H1 (cell line): ENCODE data around the gene CAP2. TPM values are rescaled to one million over a fixed set of nuclear protein-coding genes. Genes with fewer than 3 reads are reported as not detected.

Experiments used
- CTCF ChIA-PET: fragments of 300-600 bp; sonication (Branson Sonifier 250); formaldehyde crosslinking; loops from one replicate; lab custom pipeline; 2021; ENCODE audit not compliant: partially characterized antibody; lab: Charles Lee
- POLR2A ChIA-PET: fragments of 300-600 bp; sonication (Branson Sonifier 250); formaldehyde crosslinking; loops from one replicate; lab custom pipeline; 2021; ENCODE audit warnings: inconsistent platforms; ENCODE audit not compliant: partially characterized antibody; lab: Charles Lee
- DNase-seq, 2 experiments: peaks; one replicate each; pipeline versions ENCODE4 v3.0.0 to v3.0.0-alpha.2; 2010 to 2022; ENCODE audit warnings: low spot score in 2 of 2, low read depth in 1 of 2, mixed read lengths in 1 of 2
- FAIRE-seq: peaks from 2 replicates; lab custom pipeline; 2011; peaks lifted over from hg19 to GRCh38; lab: Jason Lieb, UNC
- H2AFZ ChIP-seq: 2 replicates; pipeline ENCODE4 v1.8.1; 2012; ENCODE audit warnings: low read length, inconsistent platforms
- H2AK5ac ChIP-seq: 2 replicates; pipeline ENCODE4 v1.6.1; 2013; ENCODE audit warnings: low read depth, low read length
- H2BK120ac ChIP-seq: replicated peaks from 2 replicates; pipeline ENCODE3; 2013; ENCODE audit warnings: low read depth, low read length, inconsistent platforms
- H2BK12ac ChIP-seq: 2 replicates; pipeline ENCODE4 v1.6.1; 2013; ENCODE audit warnings: low read depth, low read length
- H2BK15ac ChIP-seq: 2 replicates; pipeline ENCODE4 v1.6.1; 2013; ENCODE audit warnings: low read length
- H2BK20ac ChIP-seq: 2 replicates; pipeline ENCODE4 v1.6.1; 2013; ENCODE audit warnings: low read length
- H2BK5ac ChIP-seq: 2 replicates; pipeline ENCODE4 v1.6.1; 2013; ENCODE audit warnings: low read depth, low read length
- H3K14ac ChIP-seq: 2 replicates; pipeline ENCODE4 v1.6.1; 2013; ENCODE audit warnings: inconsistent platforms; ENCODE audit not compliant: insufficient read length
- H3K18ac ChIP-seq: 2 replicates; pipeline ENCODE4 v1.6.1; 2013; ENCODE audit warnings: low read length; ENCODE audit errors: extremely low read depth
- H3K23ac ChIP-seq: 2 replicates; pipeline ENCODE4 v1.6.1; 2013; ENCODE audit warnings: inconsistent platforms; ENCODE audit not compliant: insufficient read length
- H3K23me2 ChIP-seq: 2 replicates; pipeline ENCODE4 v1.6.1; 2013; ENCODE audit warnings: low read depth, low read length
- H3K27ac ChIP-seq: 2 replicates; pipeline ENCODE4 v1.6.1; 2011; ENCODE audit warnings: low read depth, low read length, inconsistent platforms
- H3K27me3 ChIP-seq, 4 experiments: replicated peaks in 1 of 4; 1 replicate in 1 of 4; 2 replicates in 3 of 4; pipeline versions ENCODE4 v1.6.1 to v1.8.1; 2011 to 2013; ENCODE audit warnings: low read length in 3 of 4, mild to moderate bottlenecking in 3 of 4, inconsistent platforms in 2 of 4, mixed read lengths in 2 of 4, moderate library complexity in 1 of 4; ENCODE audit not compliant: control insufficient read depth in 3 of 4, insufficient read depth in 3 of 4; ENCODE audit errors: extremely low read depth in 1 of 4
- H3K36me3 ChIP-seq, 4 experiments: 2 replicates each; pipeline versions ENCODE4 v1.6.1 to v1.8.1; 2011 to 2013; ENCODE audit warnings: mild to moderate bottlenecking in 4 of 4, low read length in 3 of 4, moderate library complexity in 2 of 4, control low read depth in 1 of 4, inconsistent platforms in 1 of 4; ENCODE audit not compliant: insufficient read depth in 4 of 4, control insufficient read depth in 2 of 4
- H3K4ac ChIP-seq: replicated peaks from 2 replicates; pipeline ENCODE3; 2013; ENCODE audit warnings: low read length, low read depth, mixed read lengths, inconsistent platforms; ENCODE audit not compliant: insufficient read length
- H3K4me1 ChIP-seq, 4 experiments: replicated peaks in 1 of 4; 1 replicate in 1 of 4; 2 replicates in 3 of 4; pipeline versions ENCODE4 v1.6.1 to v1.8.1; 2011 to 2013; ENCODE audit warnings: low read length in 3 of 4, inconsistent platforms in 2 of 4, mixed read lengths in 1 of 4; ENCODE audit not compliant: insufficient read depth in 4 of 4, control insufficient read depth in 3 of 4
- H3K4me2 ChIP-seq, 2 experiments: 2 replicates each; pipeline versions ENCODE4 v1.6.1 to v1.8.1; 2011 to 2013; ENCODE audit warnings: low read depth in 2 of 2, low read length in 2 of 2, control low read depth in 1 of 2, inconsistent platforms in 1 of 2, mild to moderate bottlenecking in 1 of 2; ENCODE audit not compliant: insufficient read depth in 1 of 2
- H3K4me3 ChIP-seq, 4 experiments: fragments of 200-600, 300-600 bp in 1 of 4; sonication (generic), shearing (Covaris generic), sonication (Bioruptor Twin) in 1 of 4; 2 replicates each; pipeline versions ENCODE4 v1.5.1 to v1.8.1; 2011 to 2016; ENCODE audit warnings: low read length in 4 of 4, low read depth in 3 of 4, control low read depth in 2 of 4, inconsistent platforms in 2 of 4, mild to moderate bottlenecking in 2 of 4, mixed read lengths in 1 of 4, moderate library complexity in 1 of 4; ENCODE audit not compliant: insufficient read depth in 2 of 4; ENCODE audit errors: extremely low read depth in 1 of 4
- H3K56ac ChIP-seq: replicated peaks from 2 replicates; pipeline ENCODE3; 2013; ENCODE audit warnings: low read depth, mild to moderate bottlenecking, mixed read lengths, low read length, inconsistent platforms; ENCODE audit not compliant: insufficient read length
- H3K79me1 ChIP-seq: 2 replicates; pipeline ENCODE4 v1.6.1; 2013; ENCODE audit warnings: low read depth, low read length, control low read depth
- H3K79me2 ChIP-seq, 2 experiments: 2 replicates each; pipeline versions ENCODE4 v1.6.1 to v1.8.1; 2012 to 2013; ENCODE audit warnings: low read length in 2 of 2, mild to moderate bottlenecking in 2 of 2, inconsistent platforms in 1 of 2; ENCODE audit not compliant: insufficient read depth in 2 of 2, control insufficient read depth in 1 of 2
- H3K9ac ChIP-seq, 4 experiments: replicated peaks in 1 of 4; 1 replicate in 1 of 4; 2 replicates in 3 of 4; pipeline versions ENCODE4 v1.6.1 to v1.8.1; 2011 to 2013; ENCODE audit warnings: low read depth in 3 of 4, low read length in 3 of 4, control low read depth in 2 of 4, mild to moderate bottlenecking in 2 of 4, moderate library complexity in 2 of 4, inconsistent platforms in 1 of 4; ENCODE audit errors: extremely low read depth in 1 of 4
- H3K9me3 ChIP-seq, 2 experiments: 2 replicates each; pipeline versions ENCODE4 v1.6.1 to v1.8.1; 2012 to 2013; ENCODE audit warnings: mild to moderate bottlenecking in 2 of 2, moderate library complexity in 2 of 2, control low read depth in 1 of 2, inconsistent platforms in 1 of 2, low read depth in 1 of 2, low read length in 1 of 2, mixed read lengths in 1 of 2; ENCODE audit not compliant: insufficient read depth in 2 of 2
- H4K20me1 ChIP-seq, 2 experiments: replicated peaks in 1 of 2; 2 replicates each; pipeline versions ENCODE3 to v1.8.1; 2011 to 2013; ENCODE audit warnings: inconsistent platforms in 2 of 2, low read length in 2 of 2, mild to moderate bottlenecking in 1 of 2; ENCODE audit not compliant: insufficient read depth in 2 of 2, control insufficient read depth in 1 of 2
- H4K5ac ChIP-seq: 2 replicates; pipeline ENCODE4 v1.6.1; 2013; ENCODE audit warnings: low read length, low read depth, mixed read lengths, inconsistent platforms; ENCODE audit not compliant: insufficient read length
- H4K8ac ChIP-seq: 2 replicates; pipeline ENCODE4 v1.8.0; 2013; ENCODE audit warnings: mild to moderate bottlenecking, moderate library complexity, low read length, inconsistent platforms; ENCODE audit not compliant: insufficient read depth; ENCODE audit errors: extremely low read depth
- H4K91ac ChIP-seq: replicated peaks from 2 replicates; pipeline ENCODE3; 2013; ENCODE audit warnings: low read length, mixed read lengths, inconsistent platforms; ENCODE audit not compliant: insufficient read length
- ATF2 ChIP-seq: IDR thresholded peaks from 2 replicates; pipeline ENCODE4 v1.6.1; 2012; ENCODE audit warnings: low read length, inconsistent platforms
- BACH1 ChIP-seq: IDR thresholded peaks from 2 replicates; pipeline ENCODE4 v1.6.1; 2012; ENCODE audit warnings: low read length, improper control_type of control experiment
- CBX5 ChIP-seq: fragments of 300-800, 300-1000 bp; sonication (generic); IDR thresholded peaks from 2 replicates; pipeline ENCODE4 v1.7.1; 2016; ENCODE audit warnings: antibody characterized with exemption, low read length, low read depth
- CBX8 ChIP-seq: fragments of 300-800, 300-1000 bp; sonication (generic); IDR thresholded peaks from 2 replicates; pipeline ENCODE4 v1.7.1; 2016; ENCODE audit warnings: low read depth, low read length, borderline replicate concordance
- CREB1 ChIP-seq: IDR thresholded peaks from 2 replicates; pipeline ENCODE4 v1.6.1; 2012; ENCODE audit warnings: inconsistent platforms
- EP300 ChIP-seq, 2 experiments: IDR thresholded peaks; 1 replicate in 1 of 2; 2 replicates in 1 of 2; pipeline ENCODE4 v1.6.1; 2011 to 2012; ENCODE audit warnings: low read depth in 2 of 2, low read length in 2 of 2, mild to moderate bottlenecking in 2 of 2, borderline replicate concordance in 1 of 2, inconsistent platforms in 1 of 2, moderate library complexity in 1 of 2
- NRF1 ChIP-seq: IDR thresholded peaks from 2 replicates; pipeline ENCODE4 v1.6.1; 2011; ENCODE audit warnings: mild to moderate bottlenecking, low read depth, low read length, improper control_type of control experiment
- PHF8 ChIP-seq: fragments of 200-600 bp; sonication (generic); conservative IDR thresholded peaks from 2 replicates; pipeline ENCODE4 v1.7.1; 2012; ENCODE audit warnings: low read depth, mild to moderate bottlenecking, inconsistent platforms, low read length, moderate library complexity
- RAD21 ChIP-seq, 2 experiments: IDR thresholded peaks in 1 of 2; conservative IDR thresholded peaks in 1 of 2; 2 replicates each; pipeline ENCODE4 v1.6.1; 2011; ENCODE audit warnings: low read depth in 2 of 2, low read length in 2 of 2, improper control_type of control experiment in 1 of 2, inconsistent platforms in 1 of 2, mild to moderate bottlenecking in 1 of 2, moderate library complexity in 1 of 2
- SAP30 ChIP-seq: fragments of 300-600 bp; sonication (generic); IDR thresholded peaks from 2 replicates; pipeline ENCODE4 v1.7.1; 2012; ENCODE audit warnings: low read length, moderate library complexity, mild to moderate bottlenecking, inconsistent platforms; ENCODE audit not compliant: insufficient read depth, insufficient replicate concordance
- TEAD4 ChIP-seq: IDR thresholded peaks from 2 replicates; pipeline ENCODE4 v1.6.1; 2012; ENCODE audit warnings: low read depth, low read length, inconsistent platforms, mixed read lengths
- WGBS, 2 experiments: shearing (Covaris generic) in 1 of 2; methylation state at CpG; one replicate each; pipeline versions ENCODE4 v1.1.6 to v1.1.7; 2013 to 2015; ENCODE audit warnings: low lambda C conversion rate in 2 of 2, mixed read lengths in 2 of 2, inconsistent platforms in 1 of 2, low coverage in 1 of 2, missing lambda C conversion rate in 1 of 2; ENCODE audit not compliant: insufficient replicate concordance in 2 of 2, insufficient coverage in 1 of 2, insufficient read length in 1 of 2; ENCODE audit errors: extremely low coverage in 1 of 2, missing lambda C conversion rate in 1 of 2; 5-methylcytosine and 5-hydroxymethylcytosine counted together
- polyA plus RNA-seq, 7 experiments: library from polyadenylated mRNA; depleted of rRNA in 3 of 7; stranded (reverse) in 5 of 7; unstranded in 2 of 7; fragments of >200 nt in 5 of 7; fragments of 200-250 nt in 2 of 7; gene quantifications; 1 replicate in 5 of 7; 2 replicates in 1 of 7; 4 replicates in 1 of 7; pipeline versions ENCODE4 v1.2.1 to v1.2.3, GENCODE V29; 2011 to 2013; ENCODE audit warnings: missing spikeins in 2 of 7, mixed read lengths in 2 of 7
- total RNA-seq: library from RNA; stranded (reverse); fragmentation: NEBNext Ultra II Directional; extraction: Animal tissue kit (Norgen Biotek cat#: 25700); gene quantifications from 2 replicates; pipeline ENCODE4 v1.2.1, GENCODE V29; 2021

CAP2 gene
- total and polyA plus RNA-seq, 2 of the 8 experiments (the other 6 are each of a cell fraction or from before 2014, with no cell fraction given) = 7.2 to 10.0 TPM

GRCh38 chr6:17381424-17382147 is 11.8 kb upstream of the CAP2 start:
- H3K36me3 ChIP-seq = no peaks in the 10 kb centered on the region
- no peak overlapping the region for H2BK20ac ChIP-seq
- no peak overlapping the region for H3K4me3 ChIP-seq
- H2AFZ ChIP-seq = no peak overlapping the region
- no peak overlapping the region for H4K8ac ChIP-seq
- POLR2A ChIA-PET = no interaction called here
- no peak overlapping the region for H3K9ac ChIP-seq
- H2BK12ac ChIP-seq = no peak overlapping the region
- no peak overlapping the region for H3K14ac ChIP-seq
- H3K79me2 ChIP-seq = no peaks in the 10 kb centered on the region
- H3K79me1 ChIP-seq = no peaks in the 10 kb centered on the region
- no peak overlapping the region for H3K4me2 ChIP-seq
- no peak overlapping the region for H2BK15ac ChIP-seq
- no peak overlapping the region for H3K18ac ChIP-seq
- H3K9me3 ChIP-seq = no peaks in the 10 kb centered on the region
- no peak overlapping the region for H2BK120ac ChIP-seq
- H3K23ac ChIP-seq = no peak overlapping the region
- DNase-seq (no peak), FAIRE-seq (no peak)
- no peaks in the 10 kb centered on the region for H3K4me1 ChIP-seq
- H4K20me1 ChIP-seq = no peaks in the 10 kb centered on the region
- no peak overlapping the region for H2AK5ac ChIP-seq
- H3K27me3 ChIP-seq = no peaks in the 10 kb centered on the region
- no peak overlapping the region for H2BK5ac ChIP-seq
- no peak overlapping the region for H3K4ac ChIP-seq
- H3K56ac ChIP-seq = no peak overlapping the region
- CTCF ChIA-PET = no interaction called here
- no peak overlapping the region for H4K5ac ChIP-seq
- no peak overlapping the region for H4K91ac ChIP-seq
- 92% methylated on average over 7 of the region's 7 CpGs; no CpG with 5 or more reads in 1 of the 2 experiments for WGBS, 2 experiments
- no peaks in the 10 kb centered on the region for H3K23me2 ChIP-seq
- no peak overlapping the region for H3K27ac ChIP-seq
- TF ChIP-seq BACH1 = no peak
- no peak for TF ChIP-seq EP300 (IDR thresholded peaks at IDR 0.05; ENCODE audit: borderline replicate concordance in 1 of 2, low read depth in 2 of 2, low read length in 2 of 2)
- no peak for TF ChIP-seq CBX5
- no peak for TF ChIP-seq PHF8
- no peak for TF ChIP-seq CBX8
- TF ChIP-seq SAP30 = no peak
- no peak for TF ChIP-seq TEAD4
- no peak for TF ChIP-seq ATF2
- no peak for TF ChIP-seq CREB1
- TF ChIP-seq NRF1 = no peak
- TF ChIP-seq RAD21 (IDR thresholded peaks at IDR 0.05 in 1 of 2, conservative IDR thresholded peaks at IDR 0.05 in 1 of 2; ENCODE audit: low read depth in 2 of 2, low read length in 2 of 2) = no peak
